Adrenal gland (tissue), 12 donors: Measurements from ENCODE around the gene LSM14B. TPM values are rescaled to one million over a fixed set of nuclear protein-coding genes. Genes with fewer than 3 reads are reported as not detected.

Experiments used
- DNase-seq, 7 donors: peaks; one replicate each; pipeline ENCODE4 v3.0.0-alpha.2; 2019 to 2020
- H3K27ac ChIP-seq, 5 donors: fragments of 200-600 bp; sonication (generic) in 4 of 5; 1 replicate in 3 of 5; 2 replicates in 2 of 5; pipeline versions ENCODE4 v1.5.1 to v1.8.0; 2016 to 2020; ENCODE audit warnings: mild to moderate bottlenecking in 1 of 5
- H3K27me3 ChIP-seq: fragments of 200-600 bp; 2 replicates; pipeline ENCODE4 v1.8.0; 2021
- H3K36me3 ChIP-seq, 2 donors: fragments of 200-600 bp; replicated peaks in 1 of 2; 1 replicate in 1 of 2; 2 replicates in 1 of 2; pipeline versions ENCODE4 v1.5.1 to v1.8.0; 2018 to 2022
- H3K4me1 ChIP-seq, 2 donors: fragments of 200-600 bp; replicated peaks in 1 of 2; 1 replicate in 1 of 2; 2 replicates in 1 of 2; pipeline versions ENCODE4 v1.5.1 to v1.8.0; 2018 to 2021
- H3K4me3 ChIP-seq, 4 donors: fragments of 200-600 bp; sonication (generic) in 3 of 4; one replicate each; pipeline ENCODE4 v1.5.1; 2016 to 2018
- H3K9me3 ChIP-seq, 3 donors: fragments of 200-600 bp; sonication (generic) in 1 of 3; replicated peaks in 1 of 3; 1 replicate in 2 of 3; 2 replicates in 1 of 3; pipeline versions ENCODE4 v1.5.1 to v1.8.0; 2016 to 2021
- POLR2A ChIP-seq, 2 donors: fragments of 450-650 bp; IDR thresholded peaks; one replicate each; pipeline ENCODE4 v1.6.1; 2017; ENCODE audit warnings: antibody characterized with exemption in 2 of 2, mild to moderate bottlenecking in 2 of 2, moderate library complexity in 1 of 2
- WGBS, 4 donors: extraction: QIAGEN DNeasy Blood & Tissue Kit in 2 of 4; methylation state at CpG; one replicate each; pipeline versions ENCODE4 v1.1.5 to v1.1.7; 2013 to 2017; 5-methylcytosine and 5-hydroxymethylcytosine counted together
- intact Hi-C, 2 donors: fragments of 100-400 bp; cut with DNase I; formaldehyde crosslinking; loops; one replicate each; pipeline versions ENCODE4 v1.14.1 to v1.15.0; 2022 to 2023
- polyA plus RNA-seq, 3 donors: library from polyadenylated mRNA; stranded (reverse); fragments of 200-250 nt in 2 of 3; fragments of 350-450 nt in 1 of 3; fragmentation: Illumina TruSeq in 1 of 3; extraction: RNeasy Lipid Tissue Mini Kit (QIAGEN cat#74804) in 1 of 3; gene quantifications; one replicate each; pipeline ENCODE4 v1.2.3, GENCODE V29; 2013 to 2014
- total RNA-seq, 9 donors: library from RNA; depleted of rRNA in 4 of 9; stranded (reverse); fragments of >200 nt in 4 of 9; fragments of 120-200 nt in 1 of 9; fragmentation: NEBNext Ultra II Directional in 1 of 9; extraction: Animal tissue kit (Norgen Biotek cat#: 25700) in 1 of 9; gene quantifications; one replicate each; pipeline versions ENCODE4 v1.1.0 to v1.2.4, GENCODE V29; 2013 to 2023
- TF ChIP-seq, protein P1 (sequence below), 6 experiments: fragments of 450-650 bp in 4 of 6; fragments of 200-600 bp in 2 of 6; sonication (generic) in 1 of 6; IDR thresholded peaks; 1 replicate in 5 of 6; 2 replicates in 1 of 6; pipeline versions ENCODE4 v1.5.1 to v1.8.0; 2016 to 2021; ENCODE audit warnings: antibody characterized with exemption in 6 of 6, mild to moderate bottlenecking in 2 of 6, moderate library complexity in 1 of 6
- donor health status: healthy with polysubstance abuse.
- donor health status: Bipolar disorder and iron deficiency.
- donor health status: DM: yes; HTN: yes; CAD: no.
- donor health status: DM: no; HTN: no; CAD: no.
- donor health status: DM: no; HTN: no; CAD: no.
- donor health status: DM: yes; HTN: yes; CAD: no.

LSM14B gene
- total and polyA plus RNA-seq, 12 donors, result 17.6 to 47.0 (median 29.2) TPM

DNA sequence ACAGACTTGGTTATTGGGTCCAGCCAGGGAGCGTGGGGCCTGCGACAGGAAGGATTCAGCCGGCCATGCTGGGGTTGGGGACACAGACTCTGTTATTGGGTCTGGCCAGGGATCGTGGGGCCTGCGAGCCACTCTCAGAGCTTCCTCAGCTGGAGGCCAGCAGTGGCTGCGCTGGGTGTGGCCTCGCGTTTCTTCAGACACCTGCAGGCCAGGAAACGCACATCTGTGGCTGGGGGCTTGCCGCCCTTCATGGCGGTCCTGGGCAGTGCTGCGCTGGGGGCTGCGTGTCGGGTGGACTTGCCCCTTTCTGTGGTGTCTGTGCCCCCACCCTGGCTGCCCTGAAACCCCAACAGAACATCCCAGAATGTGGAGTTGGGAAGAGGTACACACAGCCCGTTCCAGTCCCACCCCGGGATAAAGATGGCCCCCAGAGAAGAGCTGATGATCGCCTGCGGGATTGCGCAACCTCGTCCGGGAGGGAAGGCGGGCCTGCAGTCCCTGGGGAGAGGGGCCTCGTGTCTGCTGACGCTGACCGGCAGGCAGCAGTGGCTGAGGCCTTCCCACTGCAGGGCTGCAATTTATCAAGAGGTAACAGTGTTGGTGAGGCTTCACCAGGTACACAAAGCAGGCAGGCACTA lies 43.6 kb downstream of the LSM14B start:
- no peak overlapping the region for H3K27ac ChIP-seq
- no peaks in the 10 kb centered on the region for H3K4me1 ChIP-seq
- no peaks in the 10 kb centered on the region for H3K27me3 ChIP-seq
- intact Hi-C loops, result no loop called here
- peaks cover 0 to 54% of the 10 kb centered on the region in 2 donors for H3K36me3 ChIP-seq
- WGBS, 4 donors, result 76 to 90% (median 86%) methylated on average over 12 to 25 of the region's 25 CpGs
- DNase-seq, result no peak
- TF ChIP-seq POLR2A (IDR thresholded peaks at IDR 0.05), result no peak
- TF ChIP-seq, protein P1, sequence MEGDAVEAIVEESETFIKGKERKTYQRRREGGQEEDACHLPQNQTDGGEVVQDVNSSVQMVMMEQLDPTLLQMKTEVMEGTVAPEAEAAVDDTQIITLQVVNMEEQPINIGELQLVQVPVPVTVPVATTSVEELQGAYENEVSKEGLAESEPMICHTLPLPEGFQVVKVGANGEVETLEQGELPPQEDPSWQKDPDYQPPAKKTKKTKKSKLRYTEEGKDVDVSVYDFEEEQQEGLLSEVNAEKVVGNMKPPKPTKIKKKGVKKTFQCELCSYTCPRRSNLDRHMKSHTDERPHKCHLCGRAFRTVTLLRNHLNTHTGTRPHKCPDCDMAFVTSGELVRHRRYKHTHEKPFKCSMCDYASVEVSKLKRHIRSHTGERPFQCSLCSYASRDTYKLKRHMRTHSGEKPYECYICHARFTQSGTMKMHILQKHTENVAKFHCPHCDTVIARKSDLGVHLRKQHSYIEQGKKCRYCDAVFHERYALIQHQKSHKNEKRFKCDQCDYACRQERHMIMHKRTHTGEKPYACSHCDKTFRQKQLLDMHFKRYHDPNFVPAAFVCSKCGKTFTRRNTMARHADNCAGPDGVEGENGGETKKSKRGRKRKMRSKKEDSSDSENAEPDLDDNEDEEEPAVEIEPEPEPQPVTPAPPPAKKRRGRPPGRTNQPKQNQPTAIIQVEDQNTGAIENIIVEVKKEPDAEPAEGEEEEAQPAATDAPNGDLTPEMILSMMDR (IDR thresholded peaks at IDR 0.05), result no peak
- no peaks in the 10 kb centered on the region for H3K9me3 ChIP-seq
- no peak overlapping the region for H3K4me3 ChIP-seq

DNA sequence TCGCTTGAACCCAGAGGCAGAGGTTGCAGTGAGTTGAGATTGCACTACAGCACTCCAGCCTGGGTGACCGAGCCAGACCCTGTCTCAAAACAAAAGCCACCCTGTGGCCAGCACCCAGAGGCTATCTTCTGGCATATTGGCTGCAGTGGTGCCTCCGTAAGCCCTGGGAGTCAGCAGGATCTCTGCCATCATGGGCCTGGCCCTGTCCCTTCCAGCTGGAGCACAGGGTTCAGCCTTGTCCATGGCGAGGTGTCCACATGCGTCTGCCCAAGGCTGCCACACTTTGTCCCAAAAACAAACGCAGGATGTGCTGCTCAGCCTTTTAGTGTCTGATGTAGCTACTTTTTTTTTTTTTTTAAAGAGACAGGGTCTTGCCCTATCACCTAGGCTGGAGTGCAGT lies 45.2 kb downstream of the LSM14B start:
- H3K27ac ChIP-seq, result no peak overlapping the region
- TF ChIP-seq, protein P1 (IDR thresholded peaks at IDR 0.05), result no peak
- TF ChIP-seq POLR2A (IDR thresholded peaks at IDR 0.05), result no peak
- no peaks in the 10 kb centered on the region for H3K27me3 ChIP-seq
- intact Hi-C loops, result no loop called here
- DNase-seq, result no peak
- H3K4me1 ChIP-seq, result no peaks in the 10 kb centered on the region
- 75 to 84% (median 80%) methylated on average over 2 to 6 of the region's 6 CpGs for WGBS, 4 donors
- peaks cover 0 to 39% of the 10 kb centered on the region in 2 donors for H3K36me3 ChIP-seq
- no peaks in the 10 kb centered on the region for H3K9me3 ChIP-seq
- no peak overlapping the region for H3K4me3 ChIP-seq

DNA sequence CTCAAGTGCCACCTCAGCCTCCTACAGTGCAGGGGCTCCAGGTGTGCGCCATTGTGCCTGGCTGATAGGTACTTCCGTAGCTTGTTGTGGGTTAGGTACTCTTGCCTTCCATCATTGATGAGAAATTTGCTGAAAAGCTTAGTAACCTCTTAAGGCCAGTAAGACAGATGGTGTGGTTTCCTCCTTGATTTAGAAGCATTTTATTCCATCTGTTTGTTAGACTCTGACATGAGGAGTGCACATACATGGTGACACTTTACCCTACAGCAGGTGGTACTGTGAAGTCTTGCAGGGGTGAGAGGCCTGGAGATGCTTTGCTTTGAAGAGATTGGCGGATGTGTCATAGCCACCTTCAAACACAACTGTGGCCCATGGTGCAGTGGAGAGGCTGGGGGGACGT lies 45.8 kb downstream of the LSM14B start:
- no peak overlapping the region for H3K27ac ChIP-seq
- H3K4me1 ChIP-seq, result no peaks in the 10 kb centered on the region
- intact Hi-C loops, result no loop called here
- no peak for DNase-seq
- no peak for TF ChIP-seq POLR2A (IDR thresholded peaks at IDR 0.05)
- TF ChIP-seq, protein P1 (IDR thresholded peaks at IDR 0.05), result no peak
- no peaks in the 10 kb centered on the region for H3K9me3 ChIP-seq
- H3K4me3 ChIP-seq, result no peak overlapping the region
- WGBS, 4 donors, result 90 to 99% (median 93%) methylated on average over 4 of the region's 4 CpGs
- peaks cover 0 to 33% of the 10 kb centered on the region in 2 donors for H3K36me3 ChIP-seq
- H3K27me3 ChIP-seq, result no peaks in the 10 kb centered on the region

DNA sequence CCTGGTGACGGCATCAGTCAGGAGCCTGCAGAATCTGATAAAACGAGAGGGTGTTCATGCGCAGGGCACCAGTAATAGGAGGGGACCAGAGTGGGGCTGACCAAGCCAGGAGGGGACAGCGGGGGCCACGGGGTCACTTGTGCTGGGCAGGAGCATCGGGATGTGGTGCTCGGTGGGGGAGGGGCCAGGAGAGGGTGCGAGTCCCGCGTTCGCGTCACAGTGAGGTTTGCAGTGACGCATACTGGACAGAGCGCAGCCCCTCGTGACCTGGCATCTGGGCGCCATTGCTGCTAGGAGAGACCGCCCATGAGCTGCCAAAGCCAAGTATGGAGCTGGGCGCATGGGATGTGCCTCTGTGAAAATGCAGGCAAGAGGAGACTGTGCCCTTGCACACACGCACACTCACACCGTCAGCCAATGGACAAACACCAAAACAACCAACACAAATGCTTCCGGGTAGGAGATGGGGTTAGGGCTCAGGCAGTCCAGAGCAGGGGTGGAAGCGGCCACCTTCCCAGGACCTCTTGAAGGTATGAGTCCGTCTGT lies 46.7 kb downstream of the LSM14B start:
- 92 to 97% (median 95%) methylated on average over 21 to 23 of the region's 23 CpGs for WGBS, 4 donors
- peaks cover 0 to 25% of the 10 kb centered on the region in 2 donors for H3K36me3 ChIP-seq

More for the DNA sequence above, 46.7 kb downstream of the LSM14B start:
- DNase-seq, result no peak
- intact Hi-C loops, result no loop called here
- no peaks in the 10 kb centered on the region for H3K9me3 ChIP-seq
- TF ChIP-seq POLR2A (IDR thresholded peaks at IDR 0.05), result no peak
- TF ChIP-seq, protein P1 (IDR thresholded peaks at IDR 0.05), result no peak
- H3K27me3 ChIP-seq, result no peaks in the 10 kb centered on the region
- no peaks in the 10 kb centered on the region for H3K4me1 ChIP-seq
- no peak overlapping the region for H3K4me3 ChIP-seq
- H3K27ac ChIP-seq, result no peak overlapping the region
